Amniotic epithelial cell (primary cell): ENCODE results near the gene SLC23A2.
"Not testable (repeated sequence)": the region's sequence is repeated elsewhere in the genome, so short reads cannot be mapped to it uniquely, and the experiment has no call there.

Experiments used
- DNase-seq: peaks from one replicate; pipeline ENCODE4 v3.0.0-alpha.2; 2010; ENCODE audit warnings: low read depth

The SLC23A2 gene

DNA sequence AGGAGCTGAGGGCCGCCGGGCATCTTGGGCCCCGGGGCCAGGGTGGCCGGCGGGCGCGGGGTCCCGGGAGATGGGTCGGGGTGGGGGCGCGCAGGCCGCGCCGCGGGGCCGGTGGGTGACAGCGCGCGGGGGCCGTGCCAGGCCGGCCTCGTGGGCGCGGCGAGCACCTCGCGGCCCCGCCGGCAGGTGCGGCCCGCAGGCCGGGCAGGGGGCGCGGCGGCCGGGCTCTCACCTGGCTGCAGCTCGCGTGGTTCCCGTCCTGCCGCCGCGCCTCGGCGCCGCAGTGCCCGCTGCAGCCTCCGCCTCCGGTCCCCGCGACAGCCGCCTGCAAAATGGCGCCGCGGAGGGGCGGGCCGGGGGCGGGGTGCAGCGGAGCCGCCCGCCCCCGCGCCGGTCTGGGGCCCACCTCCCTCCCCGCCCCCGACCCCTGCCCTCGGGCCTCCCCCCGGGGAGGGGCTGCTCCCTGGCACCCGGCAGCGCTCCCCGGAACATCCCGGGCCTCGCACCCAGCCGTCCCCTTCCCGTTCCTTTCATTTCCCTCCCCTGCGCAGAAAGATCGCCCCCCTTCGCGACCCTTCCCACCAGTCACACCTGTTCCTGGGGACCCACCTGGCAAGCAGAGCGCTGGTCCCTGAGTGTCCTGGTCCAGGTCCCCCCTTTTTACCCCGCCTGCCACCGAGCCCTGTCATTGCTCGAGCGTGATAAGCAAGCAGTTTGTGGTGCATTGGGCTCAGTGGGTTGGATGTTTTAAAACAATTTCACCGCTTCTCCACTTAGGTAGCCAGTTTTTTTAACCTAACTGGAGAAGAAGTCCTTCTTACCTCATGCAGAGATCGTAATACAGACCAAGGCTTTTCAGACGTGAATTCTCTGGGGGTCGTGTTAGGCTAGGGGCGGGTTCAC is at the start of gene SLC23A2:
SLC23A2 (minus strand) TSS at position 337 of the 903 bp plus-strand sequence. CDS start 68,948 bp downstream, outside the sequence.
- peak; percentile 21 for DNase-seq

DNA sequence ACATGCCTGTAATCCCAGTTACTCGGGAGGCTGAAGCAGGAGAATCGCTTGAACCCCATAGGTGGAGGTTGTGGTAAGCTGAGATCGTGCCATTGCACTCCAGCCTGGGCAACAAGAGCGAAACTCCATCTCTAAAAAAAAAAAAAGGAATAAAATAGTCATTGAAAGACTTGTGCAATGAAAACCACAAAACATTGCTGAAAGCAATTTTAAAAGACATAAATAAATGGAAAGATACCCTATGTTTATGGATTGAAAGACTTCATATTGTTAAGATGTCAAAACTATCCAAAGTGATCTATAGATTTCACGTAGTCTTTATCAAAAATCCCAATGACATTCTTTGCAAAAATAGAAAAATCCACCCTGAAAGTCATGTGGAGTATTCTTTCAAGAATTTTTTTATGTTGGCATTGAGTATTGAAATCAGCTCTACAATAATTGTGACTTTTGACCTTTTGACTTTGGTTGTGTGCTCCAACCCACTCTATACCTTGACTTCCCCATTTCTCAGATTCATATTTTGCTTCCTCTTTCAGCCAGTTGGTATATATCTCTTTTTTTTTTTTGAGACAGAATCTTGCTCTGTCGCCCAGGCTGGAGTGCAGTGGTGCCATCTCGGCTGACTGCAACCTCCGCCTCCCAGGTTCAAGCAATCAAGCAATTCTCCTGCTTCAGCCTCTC is 45.5 kb upstream of the SLC23A2 start:
- no peak for DNase-seq

DNA sequence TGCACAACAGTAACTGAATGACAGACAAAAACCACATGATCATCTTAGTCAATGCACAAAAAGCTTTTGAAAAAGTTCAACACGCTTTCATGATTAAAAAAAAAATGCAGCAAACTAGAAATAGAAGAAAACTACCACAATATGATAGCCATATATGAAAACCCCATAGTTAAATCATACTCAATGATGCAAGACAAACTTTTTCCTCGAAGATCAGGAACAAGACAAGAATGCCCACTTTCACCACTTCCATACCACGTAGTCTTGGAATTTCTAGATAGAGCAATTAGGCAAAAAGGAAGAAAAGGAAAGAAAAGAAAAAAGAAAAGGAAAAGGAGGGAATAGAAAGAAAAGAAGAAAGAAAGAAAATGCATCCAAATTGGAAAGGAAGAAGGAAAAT is 44.6 kb upstream of the SLC23A2 start:
- no peak for DNase-seq

DNA sequence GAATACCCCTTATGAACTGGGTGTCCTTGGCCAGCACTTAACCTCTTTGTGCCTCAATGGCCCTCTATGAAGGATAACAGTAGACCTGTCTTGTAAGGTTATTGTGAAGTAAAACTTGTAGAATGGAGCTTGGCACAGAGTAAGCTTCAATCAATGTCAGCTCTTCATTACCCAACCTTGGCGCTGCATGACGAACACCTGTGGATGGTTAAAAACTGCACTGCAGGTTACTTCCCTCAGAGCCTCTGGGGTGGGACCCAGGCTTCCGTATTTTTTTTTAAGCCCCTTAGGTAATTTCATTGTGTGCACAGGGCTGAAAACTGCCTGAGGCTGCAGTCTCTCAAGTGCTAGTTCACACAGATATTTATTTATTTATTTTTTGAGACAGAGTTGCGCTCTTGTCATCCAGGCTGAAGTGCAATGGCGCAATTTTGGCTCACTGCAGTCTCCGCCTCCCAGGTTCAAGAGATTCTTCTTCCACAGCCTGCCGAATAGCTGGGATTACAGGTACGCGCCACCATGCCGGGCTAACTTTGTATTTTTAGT is 42.8 kb upstream of the SLC23A2 start:
- DNase-seq: no peak

DNA sequence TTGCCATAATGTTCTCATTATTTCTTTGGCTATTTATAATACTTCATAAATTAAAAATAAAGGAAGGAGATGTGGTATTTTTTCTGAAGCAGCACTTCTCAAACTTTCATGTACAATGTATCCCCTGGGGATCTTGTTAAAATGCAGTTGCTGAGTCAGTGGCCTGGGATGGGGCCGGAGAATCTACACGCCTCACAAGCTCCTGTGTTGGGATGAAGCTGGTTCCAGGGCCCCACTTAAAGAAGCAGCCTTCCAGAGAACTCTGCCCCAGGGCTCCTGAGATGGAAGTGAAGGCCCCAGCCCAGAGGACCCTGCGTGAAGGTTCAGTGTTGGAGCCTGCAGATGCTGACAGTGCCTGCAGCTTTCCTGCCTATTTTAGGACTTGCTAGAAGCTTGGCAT is 40.1 kb upstream of the SLC23A2 start:
- DNase-seq: no peak

DNA sequence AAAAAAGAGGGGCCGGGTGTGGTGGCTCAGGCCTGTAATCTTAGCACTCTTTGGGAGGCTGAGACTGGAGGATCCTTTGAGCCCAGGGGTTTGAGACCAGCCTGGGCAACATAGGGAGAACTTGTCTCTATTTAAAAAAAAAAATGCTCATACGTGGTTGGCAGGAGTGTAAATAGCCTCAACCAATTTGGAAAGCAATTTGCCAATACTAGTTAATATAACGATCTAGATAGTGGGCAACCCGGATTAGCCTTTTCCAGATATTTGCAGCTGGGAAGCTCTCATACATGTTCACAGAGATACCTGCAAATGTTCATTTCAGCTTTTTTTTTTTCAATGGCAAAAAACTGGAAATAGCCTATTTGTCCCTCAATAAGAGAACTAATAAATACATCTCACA is 39.0 kb upstream of the SLC23A2 start:
- no peak for DNase-seq

DNA sequence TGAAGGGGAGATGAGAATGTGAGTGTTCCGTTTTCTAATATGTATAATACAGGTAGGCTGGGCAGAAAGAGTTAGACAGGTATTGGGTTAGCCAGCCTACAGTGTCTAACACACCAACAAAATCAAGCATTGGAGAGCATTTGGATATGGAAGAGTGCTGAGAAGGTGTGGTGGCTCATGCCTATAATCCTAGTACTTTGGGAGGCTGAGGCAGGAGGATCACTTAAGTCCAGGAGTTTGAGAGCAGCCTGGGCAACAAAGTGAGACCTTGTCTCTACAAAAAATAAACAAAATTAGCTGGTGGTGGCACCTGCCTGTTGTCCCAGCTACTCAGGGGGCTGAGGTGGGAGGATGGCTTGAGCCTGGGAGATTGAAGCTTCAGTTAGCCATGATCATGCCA is 38.6 kb upstream of the SLC23A2 start:
- no peak for DNase-seq

DNA sequence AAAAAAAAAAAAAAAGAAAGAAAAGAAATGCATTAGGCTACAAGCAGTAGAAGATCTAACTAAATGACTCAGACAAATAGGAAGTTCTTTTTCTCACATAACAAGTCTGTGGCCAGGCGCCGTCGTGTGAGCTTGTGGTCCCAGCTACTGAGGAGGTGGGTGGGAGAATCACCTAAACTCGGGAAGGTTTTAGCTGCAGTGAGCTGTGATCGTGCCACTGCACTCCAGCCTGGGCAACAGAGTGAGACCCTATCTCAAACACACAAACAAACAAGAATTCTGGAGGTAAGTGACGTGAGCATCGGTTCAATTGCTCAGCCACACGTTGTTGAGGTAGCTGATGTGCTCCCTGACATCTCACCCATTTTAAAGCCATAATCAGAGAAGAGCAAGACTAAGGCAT is 37.9 kb upstream of the SLC23A2 start:
- no peak for DNase-seq

DNA sequence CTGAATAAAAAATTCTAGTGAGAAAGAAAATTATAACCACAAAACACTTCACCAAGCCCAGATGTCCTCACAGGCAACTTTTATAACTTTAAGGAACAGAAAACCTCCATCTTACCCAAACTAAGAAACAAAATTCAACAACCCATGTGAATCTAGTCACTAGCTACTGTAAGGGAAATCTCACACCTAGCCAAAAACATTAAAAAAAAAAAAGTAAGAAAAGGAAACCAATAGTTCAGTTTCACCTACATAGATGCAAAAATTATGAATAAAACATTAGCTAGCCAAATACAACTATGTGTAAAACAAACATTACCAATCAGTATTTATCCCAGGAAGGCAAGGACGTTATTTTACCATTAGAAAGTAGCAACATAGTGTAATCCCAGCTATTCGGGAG is 35.5 kb upstream of the SLC23A2 start:
- no peak for DNase-seq

DNA sequence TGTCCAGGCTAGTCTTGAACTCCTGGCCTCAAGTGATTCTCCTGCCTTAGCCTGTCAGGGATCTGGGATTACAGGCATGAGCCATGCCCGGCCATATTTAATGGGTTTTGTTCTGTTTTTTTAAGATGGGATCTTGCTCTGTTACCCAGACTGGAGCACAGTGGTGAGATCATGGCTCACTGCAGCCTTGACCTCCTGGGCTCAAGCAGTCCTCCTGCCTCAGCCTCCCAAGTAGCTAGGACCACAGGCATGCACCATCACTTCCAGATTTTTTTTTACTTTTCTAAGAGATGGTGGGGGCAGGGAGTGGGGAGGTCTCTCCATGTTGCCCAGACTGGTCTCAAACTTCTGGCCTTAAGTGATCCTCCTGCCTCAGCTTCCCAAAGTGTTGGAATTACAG is 34.2 kb upstream of the SLC23A2 start:
- DNase-seq: not testable (repeated sequence)

DNA sequence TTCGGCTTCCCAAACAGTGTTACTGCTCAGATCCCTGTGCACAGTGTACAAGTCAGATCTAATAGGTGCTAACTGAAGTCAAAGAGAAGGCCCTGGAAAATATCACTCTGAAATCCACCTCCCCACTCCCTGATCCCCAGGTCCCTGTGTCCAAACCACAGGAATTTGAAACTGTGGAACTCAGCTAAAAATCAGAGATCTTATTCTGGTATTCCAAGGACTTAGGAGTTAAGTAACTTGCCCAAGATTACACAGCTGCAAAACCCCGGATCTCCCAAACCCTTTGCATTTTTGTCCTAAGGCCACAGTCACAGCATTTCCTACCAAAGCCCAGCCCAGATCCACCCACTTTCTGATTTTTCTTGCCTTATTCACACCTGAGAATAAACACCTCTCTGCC is 32.3 kb upstream of the SLC23A2 start:
- peak; percentile 67 for DNase-seq

DNA sequence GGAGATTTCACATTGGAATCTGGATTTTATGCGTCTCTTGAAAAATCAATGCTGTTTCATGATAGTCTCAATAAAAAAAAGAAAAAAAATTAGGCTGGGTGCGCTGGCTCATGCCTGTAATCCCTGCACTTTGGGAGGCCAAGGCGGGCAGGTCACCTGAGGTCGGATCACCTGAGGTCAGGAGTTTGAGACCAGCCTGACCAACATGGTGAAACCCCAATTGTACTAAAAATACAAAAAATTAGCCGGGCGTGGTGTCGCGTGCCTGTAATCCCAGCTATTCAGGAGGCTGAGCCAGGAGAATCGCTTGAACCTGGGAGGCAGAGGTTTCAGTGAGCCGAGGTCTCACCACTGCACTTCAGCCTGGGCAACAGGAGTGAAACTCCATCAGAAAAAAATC is 30.4 kb upstream of the SLC23A2 start:
- DNase-seq: not testable (repeated sequence)

DNA sequence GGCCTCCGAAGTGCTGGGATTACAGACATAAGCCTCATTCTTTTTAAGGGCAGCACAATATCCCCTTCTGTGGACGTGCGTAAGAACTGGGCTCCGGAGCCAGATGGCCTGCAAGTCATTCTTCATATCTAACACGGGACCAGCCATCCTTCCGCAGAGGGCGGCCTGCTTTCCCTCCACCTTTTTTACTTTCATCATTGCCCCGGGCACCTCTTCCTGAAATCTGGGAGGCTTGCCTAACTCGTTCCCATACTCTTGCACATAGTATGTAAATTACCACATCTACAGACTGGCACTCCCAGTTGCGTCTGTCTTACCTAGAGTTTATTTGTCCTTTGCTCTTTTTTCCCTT is 29.9 kb upstream of the SLC23A2 start:
- DNase-seq: no peak

DNA sequence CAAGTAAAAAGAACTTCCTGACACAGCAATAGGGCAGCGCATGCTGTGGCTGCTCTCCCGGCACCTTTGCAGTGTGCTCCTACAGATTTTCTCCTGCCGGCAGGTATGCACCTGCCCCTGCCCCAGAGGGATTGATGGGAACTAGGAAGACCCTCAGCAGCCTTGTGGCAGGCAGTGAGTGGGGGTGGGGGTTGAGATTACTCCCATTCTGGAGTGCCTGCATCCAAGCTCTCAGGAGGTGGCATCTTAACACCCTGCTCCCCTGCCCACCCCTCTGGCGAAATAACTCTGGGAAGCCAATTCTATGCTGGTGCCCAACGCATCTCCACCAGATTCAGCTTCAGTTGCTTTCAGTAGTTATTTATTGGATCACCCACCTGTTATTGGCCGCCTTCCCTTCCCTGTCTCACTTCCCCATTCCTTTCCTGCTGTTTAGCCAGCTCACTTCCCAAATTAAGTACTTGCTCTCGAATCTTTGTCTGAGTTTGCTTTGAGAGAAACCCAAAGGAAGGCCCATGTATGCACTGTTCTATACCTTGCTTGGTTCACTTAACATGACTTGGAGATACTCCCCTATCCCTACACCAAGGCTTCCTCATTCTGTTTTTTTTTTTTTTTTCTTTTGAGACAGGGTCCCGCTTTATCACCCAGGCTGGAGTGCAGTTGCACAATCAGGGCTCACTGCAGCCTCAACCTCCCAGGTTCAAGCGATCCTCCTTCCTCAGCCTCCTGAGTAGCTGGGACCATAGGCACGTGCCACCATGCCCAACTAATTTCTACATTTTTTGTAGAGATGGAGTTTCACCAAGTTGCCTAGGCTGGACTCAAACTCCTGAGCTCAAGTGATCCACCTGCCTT is 29.3 kb upstream of the SLC23A2 start:
- no peak for DNase-seq

DNA sequence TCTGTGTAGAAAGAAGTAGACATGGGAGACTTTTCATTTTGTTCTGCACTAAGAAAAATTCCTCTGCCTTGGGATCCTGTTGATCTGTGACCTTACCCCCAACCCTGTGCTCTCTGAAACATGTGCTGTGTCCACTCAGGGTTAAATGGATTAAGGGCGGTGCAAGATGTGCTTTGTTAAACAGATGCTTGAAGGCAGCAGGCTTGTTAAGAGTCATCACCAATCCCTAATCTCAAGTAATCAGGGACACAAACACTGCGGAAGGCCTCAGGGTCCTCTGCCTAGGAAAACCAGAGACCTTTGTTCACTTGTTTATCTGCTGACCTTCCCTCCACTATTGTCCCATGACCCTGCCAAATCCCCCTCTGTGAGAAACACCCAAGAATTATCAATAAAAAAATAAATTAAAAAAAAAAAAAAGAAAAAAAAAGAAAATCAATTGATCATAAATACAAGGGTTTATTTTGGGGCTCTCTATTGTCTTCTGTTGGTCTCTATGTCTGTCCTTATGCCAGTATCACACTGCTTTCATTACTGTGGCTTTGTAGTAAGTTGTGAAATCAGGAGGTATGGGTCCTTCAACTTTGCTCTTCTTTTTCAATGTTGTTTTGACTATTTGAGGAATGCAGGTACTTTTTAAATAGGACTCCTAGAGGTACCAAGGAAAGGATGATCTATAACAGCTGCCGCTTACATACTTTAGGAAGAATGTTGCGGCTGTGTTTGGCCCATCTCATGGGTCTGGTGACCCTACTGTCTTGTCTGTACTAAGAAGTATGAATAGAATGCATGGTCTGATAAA is 27.1 kb upstream of the SLC23A2 start:
- peak; percentile 31 for DNase-seq

DNA sequence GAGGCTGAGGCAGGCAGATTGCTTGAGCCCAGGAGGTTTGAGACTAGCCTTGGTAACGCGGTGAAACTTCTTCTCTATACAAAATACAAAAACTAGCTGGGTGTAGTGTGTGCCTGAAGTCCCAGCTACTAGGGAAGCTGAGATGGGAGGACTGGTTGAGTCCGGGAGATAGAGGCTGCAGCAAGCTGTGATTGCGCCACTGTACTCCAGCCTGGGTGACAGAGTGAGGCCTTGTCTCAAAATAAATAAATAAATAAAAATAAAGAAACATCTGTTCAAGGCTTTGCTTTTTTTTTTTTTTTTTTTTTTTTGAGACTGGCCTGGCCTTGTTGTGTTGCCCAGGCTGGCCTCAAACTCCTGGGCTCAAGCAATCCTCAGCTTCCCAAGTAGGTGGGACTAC is 23.7 kb upstream of the SLC23A2 start:
- DNase-seq: no peak

DNA sequence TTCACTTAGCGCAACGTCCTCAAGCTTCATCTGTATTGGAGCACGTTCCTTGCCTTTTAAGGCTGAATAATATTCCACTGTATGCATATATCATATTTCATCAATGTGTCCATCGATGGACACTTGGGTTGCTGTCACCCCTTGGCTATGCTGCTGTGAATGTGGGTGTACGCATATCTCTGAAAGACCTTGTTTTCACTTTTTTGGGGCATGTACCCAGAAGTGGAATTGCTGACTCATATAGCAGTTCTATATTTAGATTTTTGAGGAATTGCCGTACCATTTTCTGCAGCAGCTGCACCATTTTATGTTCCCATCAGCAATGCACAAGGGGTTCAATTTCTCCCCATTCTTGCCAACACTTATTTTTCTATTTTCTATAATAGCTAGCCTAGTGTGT is 22.8 kb upstream of the SLC23A2 start:
- DNase-seq: no peak

DNA sequence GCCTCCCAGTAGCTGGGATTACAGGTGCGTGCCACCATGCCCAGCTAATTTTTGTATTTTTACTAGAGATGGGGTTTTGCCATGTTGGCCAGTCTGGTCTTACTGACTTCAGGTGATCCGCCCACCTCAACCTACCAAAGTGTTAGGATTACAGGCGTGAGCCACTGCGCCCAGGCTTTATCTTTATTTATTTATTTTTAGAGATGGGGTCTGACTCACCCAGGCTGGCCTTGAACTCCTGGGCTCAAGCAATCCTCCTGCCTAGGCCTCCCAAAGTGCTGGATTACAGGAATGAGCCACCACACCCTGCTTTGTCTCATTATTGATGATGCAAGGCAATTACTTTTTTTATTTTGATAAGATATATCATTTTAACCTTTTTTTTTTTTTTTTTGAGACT is 21.9 kb upstream of the SLC23A2 start:
- DNase-seq: not testable (repeated sequence)

DNA sequence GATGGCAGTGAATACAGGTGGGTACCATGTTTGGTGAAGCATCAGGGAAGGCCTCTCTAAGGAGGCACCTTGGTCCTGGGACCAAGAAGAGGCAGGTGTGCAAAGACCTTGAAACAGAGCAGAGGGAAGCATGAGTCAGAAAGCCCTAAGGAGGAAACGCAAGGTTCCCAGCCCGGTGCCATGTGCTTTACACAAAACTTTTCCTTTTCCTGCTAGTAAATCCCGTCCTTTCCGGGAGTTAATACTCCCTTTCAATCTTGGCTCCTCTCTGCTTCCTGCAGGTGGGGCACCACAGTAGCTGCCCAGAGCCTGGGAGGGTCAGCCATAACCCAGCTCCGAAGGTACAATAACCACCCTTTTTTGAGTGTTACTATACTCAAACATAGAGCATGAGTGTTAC is 19.4 kb upstream of the SLC23A2 start:
- no peak for DNase-seq

DNA sequence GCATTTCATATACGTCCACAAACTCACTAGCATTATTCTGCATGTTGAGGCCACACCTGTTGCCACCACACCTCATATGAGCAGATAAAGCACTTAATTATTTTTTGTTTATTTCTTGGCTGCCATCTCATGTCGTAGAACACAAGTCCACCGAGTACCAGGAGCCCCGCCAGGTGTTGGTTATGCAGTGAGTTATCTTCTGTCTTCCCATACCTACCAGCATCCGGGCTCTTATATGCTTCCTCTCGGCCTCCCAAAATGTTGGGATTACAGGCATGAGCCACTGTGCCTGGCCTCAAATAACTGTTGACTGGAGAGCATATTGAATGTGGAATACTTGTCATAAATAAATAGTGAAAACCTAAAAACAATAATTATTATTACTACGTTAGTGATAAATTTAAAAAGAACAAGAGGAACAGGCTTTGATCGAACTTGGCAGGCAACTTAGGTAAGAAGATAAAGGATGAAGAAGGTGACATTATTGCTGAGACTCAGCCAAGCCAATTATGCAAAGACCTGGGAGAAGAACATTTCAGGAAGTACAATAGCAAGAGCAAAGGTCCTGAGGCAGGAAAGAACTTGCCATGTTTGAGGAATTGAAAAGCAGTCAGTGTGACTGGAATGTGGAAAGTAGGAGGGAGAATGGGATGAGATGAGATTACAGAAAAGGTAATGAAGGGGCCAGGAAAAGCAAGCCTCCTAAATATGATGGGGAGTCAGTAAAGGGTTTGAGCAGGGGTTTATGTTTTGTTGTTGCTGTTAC is 12.6 kb upstream of the SLC23A2 start:
- no peak for DNase-seq

DNA sequence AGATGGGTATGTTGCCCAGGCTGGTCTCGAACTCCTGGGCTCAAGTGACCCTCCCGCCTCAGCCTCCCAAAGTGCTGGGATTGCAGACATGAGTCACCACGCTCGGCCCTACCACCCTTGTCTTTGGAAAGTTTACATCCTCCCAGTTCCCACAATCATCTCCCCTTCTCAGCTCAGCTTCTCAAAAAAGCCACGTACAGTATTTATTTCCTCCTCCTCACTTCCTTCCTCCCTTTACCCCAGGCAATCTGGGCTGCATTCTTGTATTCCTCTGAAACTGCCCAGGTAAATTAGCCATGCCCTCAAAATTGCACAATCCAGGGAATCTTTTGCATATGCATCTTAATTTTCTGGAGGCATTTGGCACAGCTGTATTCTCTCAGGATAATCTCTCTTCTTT is 7.4 kb upstream of the SLC23A2 start:
- DNase-seq: no peak
